ENCODE results near the gene DLK2. TPM values are rescaled to one million over a fixed set of nuclear protein-coding genes. Genes with fewer than 3 reads are reported as not detected.

The DLK2 gene
- total and polyA plus RNA-seq, 3 experiments from 2014 or later, result 1.4 to 1.9 (median 1.9) TPM

GRCh38 chr6:43451939-43452338, 3.4 kb downstream of the DLK2 start:
- POLR2A ChIA-PET, result no interaction called here
- CTCF ChIA-PET, result interaction anchor here (0.7 kb wide), 1 partner anchor 24 kb away, joined by 3 read pairs; no protein-coding TSS in a partner anchor
- H3K36me3 ChIP-seq (ENCODE audit: insufficient read depth, low read length), result no peaks in the 10 kb centered on the region
- Mint-ChIP-seq H3K27me3 (peaks cover 0 to 3% of the 10 kb centered on the region in 2 donors), H3K9me3 (no peaks in the 10 kb centered on the region), H3K4me1 (peaks cover 11 to 16% (median 14%) of the 10 kb centered on the region in 3 donors), H3K36me3 (peaks cover 0 to 52% (median 3%) of the 10 kb centered on the region in 3 donors), H3K27ac (peak overlapping the region in 1 of 8 donors; percentile 86), H3K4me3 (no peak overlapping the region)
- no peak overlapping the region for H3K4me3 ChIP-seq (ENCODE audit: low read length)
- H3K27ac ChIP-seq (ENCODE audit: low read depth, low read length), result no peak overlapping the region
- H3K9me3 ChIP-seq (ENCODE audit: low read length), result no peaks in the 10 kb centered on the region
- peaks cover 11% of the 10 kb centered on the region for H3K4me1 ChIP-seq (ENCODE audit: insufficient read depth, low read length)
- no peaks in the 10 kb centered on the region for H3K27me3 ChIP-seq (ENCODE audit: insufficient read depth, low read length, poor library complexity, severe bottlenecking)
- DNase-seq, result no peak

DNA sequence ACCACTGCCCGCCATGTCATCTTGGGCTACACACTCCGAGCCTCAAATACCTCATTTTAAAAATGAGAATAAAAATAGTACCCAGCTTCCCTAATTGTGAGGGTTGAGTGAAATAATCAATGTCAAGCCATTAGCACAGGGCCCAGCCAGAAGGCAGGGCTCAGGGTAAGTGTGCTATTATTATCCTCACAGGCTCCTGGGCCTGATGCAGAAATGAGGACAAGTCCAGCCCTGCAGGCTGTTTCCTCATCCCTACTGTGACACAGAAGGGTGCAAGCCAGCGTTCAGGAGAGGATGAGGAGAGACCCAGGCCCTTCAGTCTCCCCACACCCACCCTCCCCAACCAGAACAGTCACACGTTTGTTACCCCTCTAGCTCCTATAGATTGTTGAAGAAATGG, 4.0 kb downstream of the DLK2 start:
- peaks cover 11 to 13% (median 11%) of the 10 kb centered on the region in 3 donors for H3K4me1 Mint-ChIP-seq
- DNase-seq, result no peak
- POLR2A ChIA-PET, result no interaction called here

DNA sequence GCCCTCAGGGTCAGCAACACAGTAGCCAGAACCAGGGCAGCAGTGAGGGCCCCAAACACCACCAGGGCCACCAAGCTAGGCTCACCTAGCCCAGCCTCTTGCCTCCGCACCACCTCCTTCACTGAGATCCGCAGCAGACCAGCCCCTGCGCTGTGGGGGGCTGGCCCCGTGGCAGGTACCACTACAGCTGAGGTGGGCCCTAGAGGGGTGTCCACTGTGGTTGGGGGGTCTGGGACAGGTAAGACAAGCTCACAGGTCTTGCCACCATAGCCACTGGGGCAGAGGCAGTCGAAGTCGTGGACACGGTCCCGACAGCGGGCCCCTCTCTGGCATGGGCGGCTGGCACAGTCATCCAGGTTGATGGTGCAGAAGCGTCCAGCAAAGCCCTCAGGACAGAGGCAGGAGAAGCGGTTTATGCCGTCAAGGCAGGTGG, 4.6 kb downstream of the DLK2 start:
- Mint-ChIP-seq H3K4me1 (peaks cover 6 to 8% (median 7%) of the 10 kb centered on the region in 3 donors), H3K27me3 (no peaks in the 10 kb centered on the region), H3K9me3 (no peaks in the 10 kb centered on the region), H3K4me3 (peak overlapping the region in 1 of 7 donors; percentile 16), H3K27ac (peak overlapping the region in 1 of 8 donors; percentile 17), H3K36me3 (peaks cover 0 to 62% (median 3%) of the 10 kb centered on the region in 3 donors)
- ChIA-PET CTCF (interaction anchor here (0.5 to 1.2 kb wide), 2 partner anchors 31 to 56 kb away, joined by 3 to 4 read pairs; no protein-coding TSS in a partner anchor), POLR2A (no interaction called here)
- H3K4me1 ChIP-seq (ENCODE audit: insufficient read depth, low read length), result peaks cover 7% of the 10 kb centered on the region
- DNase-seq, result no peak
- H3K27me3 ChIP-seq (ENCODE audit: insufficient read depth, low read length, poor library complexity, severe bottlenecking), result no peaks in the 10 kb centered on the region
- no peak overlapping the region for H3K4me3 ChIP-seq (ENCODE audit: low read length)
- H3K27ac ChIP-seq (ENCODE audit: low read depth, low read length), result no peak overlapping the region
- no peaks in the 10 kb centered on the region for H3K9me3 ChIP-seq (ENCODE audit: low read length)
- H3K36me3 ChIP-seq (ENCODE audit: insufficient read depth, low read length), result no peaks in the 10 kb centered on the region

More for the DNA sequence above, 4.0 kb downstream of the DLK2 start:
- CTCF ChIA-PET, result interaction anchor here (0.5 to 1.2 kb wide), 2 partner anchors 30 to 56 kb away, joined by 3 to 4 read pairs; no protein-coding TSS in a partner anchor
- no peaks in the 10 kb centered on the region for H3K27me3 ChIP-seq (ENCODE audit: insufficient read depth, low read length, poor library complexity, severe bottlenecking)
- Mint-ChIP-seq H3K36me3 (peaks cover 0 to 56% (median 3%) of the 10 kb centered on the region in 3 donors), H3K27ac (no peak overlapping the region), H3K9me3 (no peaks in the 10 kb centered on the region), H3K4me3 (no peak overlapping the region), H3K27me3 (no peaks in the 10 kb centered on the region)
- no peaks in the 10 kb centered on the region for H3K36me3 ChIP-seq (ENCODE audit: insufficient read depth, low read length)
- no peaks in the 10 kb centered on the region for H3K9me3 ChIP-seq (ENCODE audit: low read length)
- no peak overlapping the region for H3K27ac ChIP-seq (ENCODE audit: low read depth, low read length)
- H3K4me3 ChIP-seq (ENCODE audit: low read length), result no peak overlapping the region
- peaks cover 11% of the 10 kb centered on the region for H3K4me1 ChIP-seq (ENCODE audit: insufficient read depth, low read length)

GRCh38 chr6:43448916-43449315, 6.4 kb downstream of the DLK2 start:
- no peaks in the 10 kb centered on the region for H3K27me3 Mint-ChIP-seq
- ChIA-PET POLR2A (interaction anchor here (0.6 kb wide), 1 partner anchor 37 kb away, joined by 3 read pairs; no protein-coding TSS in a partner anchor), CTCF (interaction anchor here (2.3 kb wide), 1 partner anchor 58 kb away, joined by 8 read pairs; no protein-coding TSS in a partner anchor)
- Histone ChIP-seq H3K36me3 (ENCODE audit: insufficient read depth, low read length) (peaks cover 8% of the 10 kb centered on the region), H3K4me3 (ENCODE audit: low read length) (no peak overlapping the region), H3K27ac (ENCODE audit: low read depth, low read length) (no peak overlapping the region), H3K27me3 (ENCODE audit: insufficient read depth, low read length, poor library complexity, severe bottlenecking) (no peaks in the 10 kb centered on the region), H3K4me1 (ENCODE audit: insufficient read depth, low read length) (no peaks in the 10 kb centered on the region), H3K9me3 (ENCODE audit: low read length) (no peaks in the 10 kb centered on the region)
- peaks cover 0 to 78% (median 5%) of the 10 kb centered on the region in 3 donors for H3K36me3 Mint-ChIP-seq
- H3K9me3 Mint-ChIP-seq, result no peaks in the 10 kb centered on the region
- DNase-seq, result no peak
- H3K4me3 Mint-ChIP-seq, result no peak overlapping the region
- H3K27ac Mint-ChIP-seq, result peak overlapping the region in 2 of 8 donors; percentile 47 to 72
- peaks cover 0 to 4% (median 2%) of the 10 kb centered on the region in 3 donors for H3K4me1 Mint-ChIP-seq

GRCh38 chr6:43447604-43448003, 7.7 kb downstream of the DLK2 start:
- peak overlapping the region in 2 of 8 donors; percentile 52 to 60 for H3K27ac Mint-ChIP-seq
- H3K4me3 Mint-ChIP-seq, result no peak overlapping the region
- POLR2A ChIA-PET, result interaction anchor here (1.0 kb wide), 1 partner anchor 9 kb away, joined by 5 read pairs; no protein-coding TSS in a partner anchor
- Histone ChIP-seq H3K27ac (ENCODE audit: low read depth, low read length) (no peak overlapping the region), H3K36me3 (ENCODE audit: insufficient read depth, low read length) (peaks cover 13% of the 10 kb centered on the region), H3K9me3 (ENCODE audit: low read length) (no peaks in the 10 kb centered on the region), H3K4me1 (ENCODE audit: insufficient read depth, low read length) (no peaks in the 10 kb centered on the region), H3K4me3 (ENCODE audit: low read length) (no peak overlapping the region), H3K27me3 (ENCODE audit: insufficient read depth, low read length, poor library complexity, severe bottlenecking) (no peaks in the 10 kb centered on the region)
- H3K36me3 Mint-ChIP-seq, result peaks cover 0 to 88% (median 6%) of the 10 kb centered on the region in 3 donors
- no peaks in the 10 kb centered on the region for H3K9me3 Mint-ChIP-seq
- CTCF ChIA-PET, result interaction anchor here (0.9 to 2.3 kb wide), 2 partner anchors 59 to 160 kb away, joined by 3 to 8 read pairs; no protein-coding TSS in a partner anchor
- no peaks in the 10 kb centered on the region for H3K27me3 Mint-ChIP-seq
- H3K4me1 Mint-ChIP-seq, result no peaks in the 10 kb centered on the region
- DNase-seq, result no peak

DNA sequence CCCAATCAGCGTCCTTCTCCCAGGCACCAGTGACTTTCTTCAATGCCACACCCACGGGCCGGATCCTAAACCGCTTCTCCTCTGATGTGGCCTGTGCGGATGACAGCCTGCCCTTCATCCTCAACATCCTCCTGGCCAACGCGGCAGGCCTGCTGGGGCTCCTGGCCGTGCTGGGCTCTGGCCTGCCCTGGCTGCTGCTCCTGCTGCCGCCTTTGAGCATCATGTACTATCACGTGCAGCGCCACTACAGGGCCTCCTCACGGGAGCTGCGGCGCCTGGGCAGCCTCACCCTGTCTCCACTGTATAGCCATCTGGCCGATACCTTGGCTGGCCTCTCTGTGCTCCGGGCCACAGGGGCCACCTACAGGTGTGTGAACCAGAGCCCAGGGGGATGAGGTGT, 9.8 kb downstream of the DLK2 start:
- Histone ChIP-seq H3K4me1 (ENCODE audit: insufficient read depth, low read length) (no peaks in the 10 kb centered on the region), H3K4me3 (ENCODE audit: low read length) (no peak overlapping the region), H3K27ac (ENCODE audit: low read depth, low read length) (no peak overlapping the region), H3K27me3 (ENCODE audit: insufficient read depth, low read length, poor library complexity, severe bottlenecking) (no peaks in the 10 kb centered on the region), H3K36me3 (ENCODE audit: insufficient read depth, low read length) (peaks cover 13% of the 10 kb centered on the region), H3K9me3 (ENCODE audit: low read length) (no peaks in the 10 kb centered on the region)
- no peak for DNase-seq
- H3K4me3 Mint-ChIP-seq, result no peak overlapping the region
- ChIA-PET POLR2A (no interaction called here), CTCF (no interaction called here)
- H3K36me3 Mint-ChIP-seq, result peaks cover 0 to 91% (median 5%) of the 10 kb centered on the region in 3 donors
- peak overlapping the region in 2 of 8 donors; percentile 51 to 56 for H3K27ac Mint-ChIP-seq
- H3K9me3 Mint-ChIP-seq, result no peaks in the 10 kb centered on the region
- no peaks in the 10 kb centered on the region for H3K27me3 Mint-ChIP-seq
- no peaks in the 10 kb centered on the region for H3K4me1 Mint-ChIP-seq

DNA sequence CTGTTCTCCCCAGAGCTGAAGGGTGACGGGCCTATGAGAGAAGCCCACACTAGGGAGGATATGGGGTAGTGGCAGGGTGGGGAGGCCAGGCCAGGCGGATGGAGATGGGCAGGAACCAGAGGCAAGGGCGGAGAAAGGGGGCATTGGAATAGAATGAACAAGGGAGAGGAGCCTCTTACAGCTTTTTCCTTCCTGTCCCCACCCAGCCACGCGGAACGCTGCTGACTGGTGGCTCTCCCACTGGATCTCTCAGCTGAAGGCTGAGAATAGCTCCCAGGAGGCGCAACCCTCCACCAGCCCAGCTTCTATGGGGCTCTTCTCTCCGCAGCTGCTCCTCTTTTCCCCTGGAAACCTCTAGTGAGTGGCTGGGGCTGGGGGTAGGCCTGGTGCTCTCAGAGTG, 10.8 kb downstream of the DLK2 start:
- ChIA-PET POLR2A (no interaction called here), CTCF (interaction anchor here (1.1 to 1.5 kb wide), 2 partner anchors 8 to 10 kb away, joined by 4 to 5 read pairs; no protein-coding TSS in a partner anchor)
- H3K9me3 Mint-ChIP-seq, result no peaks in the 10 kb centered on the region

GRCh38 chr6:43444036-43444435, 11.3 kb downstream of the DLK2 start:
- ChIA-PET CTCF (interaction anchor here (1.1 to 1.5 kb wide), 2 partner anchors 9 to 10 kb away, joined by 4 to 5 read pairs; no protein-coding TSS in a partner anchor), POLR2A (no interaction called here)
- no peaks in the 10 kb centered on the region for H3K27me3 Mint-ChIP-seq
- H3K4me1 Mint-ChIP-seq, result no peaks in the 10 kb centered on the region
- Histone ChIP-seq H3K36me3 (ENCODE audit: insufficient read depth, low read length) (peaks cover 14% of the 10 kb centered on the region), H3K4me3 (ENCODE audit: low read length) (no peak overlapping the region), H3K27me3 (ENCODE audit: insufficient read depth, low read length, poor library complexity, severe bottlenecking) (no peaks in the 10 kb centered on the region), H3K27ac (ENCODE audit: low read depth, low read length) (no peak overlapping the region), H3K9me3 (ENCODE audit: low read length) (no peaks in the 10 kb centered on the region), H3K4me1 (ENCODE audit: insufficient read depth, low read length) (no peaks in the 10 kb centered on the region)
- H3K9me3 Mint-ChIP-seq, result no peaks in the 10 kb centered on the region
- H3K4me3 Mint-ChIP-seq, result no peak overlapping the region
- H3K36me3 Mint-ChIP-seq, result peaks cover 0 to 79% (median 5%) of the 10 kb centered on the region in 3 donors
- no peak for DNase-seq
- H3K27ac Mint-ChIP-seq, result peak overlapping the region in 1 of 8 donors; percentile 41

More for the DNA sequence above, 10.8 kb downstream of the DLK2 start:
- Histone ChIP-seq H3K4me3 (ENCODE audit: low read length) (no peak overlapping the region), H3K27me3 (ENCODE audit: insufficient read depth, low read length, poor library complexity, severe bottlenecking) (no peaks in the 10 kb centered on the region), H3K4me1 (ENCODE audit: insufficient read depth, low read length) (no peaks in the 10 kb centered on the region), H3K27ac (ENCODE audit: low read depth, low read length) (no peak overlapping the region), H3K36me3 (ENCODE audit: insufficient read depth, low read length) (peaks cover 13% of the 10 kb centered on the region), H3K9me3 (ENCODE audit: low read length) (no peaks in the 10 kb centered on the region)
- Mint-ChIP-seq H3K27me3 (no peaks in the 10 kb centered on the region), H3K4me1 (no peaks in the 10 kb centered on the region), H3K27ac (peak overlapping the region in 2 of 8 donors; percentile 19 to 46), H3K4me3 (no peak overlapping the region), H3K36me3 (peaks cover 0 to 83% (median 5%) of the 10 kb centered on the region in 3 donors)
- no peak for DNase-seq
